SK-N-SH (cell line): Measurements from ENCODE around the gene LUC7L3. TPM values are rescaled to one million over a fixed set of nuclear protein-coding genes. Genes with fewer than 3 reads are reported as not detected.

ENCODE experiments used
- CTCF ChIA-PET: fragments of 300-600, 350-600 bp; formaldehyde crosslinking; extraction: SDS; loops from one replicate; lab custom pipeline; 2021; lab: Yijun Ruan, JAX
- POLR2A ChIA-PET: fragments of 350-600 bp; sonication (Branson Sonifier 250); formaldehyde crosslinking; extraction: SDS; loops from one replicate; lab custom pipeline; 2020; ENCODE audit warnings: antibody characterized with exemption, inconsistent platforms; lab: Yijun Ruan, JAX
- DNase-seq: peaks from one replicate; pipeline ENCODE4 v3.0.0; 2012
- H2AFZ ChIP-seq: fragments of 200-600 bp; sonication (generic); 2 replicates; pipeline ENCODE4 v1.8.1; 2016; ENCODE audit warnings: antibody characterized with exemption, mild to moderate bottlenecking, low read depth
- H3F3A ChIP-seq: fragments of 200-600 bp; sonication (generic); replicated peaks from 2 replicates; pipeline ENCODE3; 2016; ENCODE audit warnings: antibody characterized with exemption, mild to moderate bottlenecking; ENCODE audit not compliant: insufficient read depth
- H3K27ac ChIP-seq, 2 experiments: fragments of 200-500 bp in 1 of 2; fragments of 200-600 bp in 1 of 2; sonication (Bioruptor generic) in 1 of 2; sonication (generic), shearing (Covaris generic) in 1 of 2; 2 replicates each; pipeline versions ENCODE4 v1.5.1 to v1.6.1; 2014 to 2016; ENCODE audit warnings: low read depth in 2 of 2, inconsistent platforms in 1 of 2, low read length in 1 of 2, mild to moderate bottlenecking in 1 of 2, mixed read lengths in 1 of 2
- H3K27me3 ChIP-seq: fragments of 200-600 bp; sonication (generic), shearing (Covaris generic); 2 replicates; pipeline ENCODE4 v1.6.1; 2016; ENCODE audit warnings: mixed run types; ENCODE audit not compliant: insufficient read depth
- H3K36me3 ChIP-seq, 2 experiments: fragments of 200-500 bp in 1 of 2; fragments of 200-600 bp in 1 of 2; sonication (Bioruptor generic) in 1 of 2; sonication (generic) in 1 of 2; replicated peaks in 1 of 2; 2 replicates each; pipeline versions ENCODE3 to v1.5.1; 2014 to 2016; ENCODE audit warnings: low read length in 1 of 2, mild to moderate bottlenecking in 1 of 2; ENCODE audit not compliant: insufficient read depth in 2 of 2, control insufficient read depth in 1 of 2
- H3K4me1 ChIP-seq, 2 experiments: fragments of 200-500 bp in 1 of 2; fragments of 200-600 bp in 1 of 2; sonication (Bioruptor generic) in 1 of 2; sonication (generic), shearing (Covaris generic) in 1 of 2; 2 replicates each; pipeline versions ENCODE4 v1.5.1 to v1.6.1; 2014 to 2016; ENCODE audit warnings: low read depth in 1 of 2, low read length in 1 of 2, mixed run types in 1 of 2; ENCODE audit not compliant: insufficient read depth in 2 of 2, control insufficient read depth in 1 of 2
- H3K4me2 ChIP-seq: fragments of 200-600 bp; sonication (generic), shearing (Covaris generic); 2 replicates; pipeline ENCODE4 v1.6.1; 2017; ENCODE audit warnings: mixed run types
- H3K4me3 ChIP-seq, 2 experiments: fragments of 200-500 bp in 1 of 2; fragments of 200-600 bp in 1 of 2; sonication (Bioruptor generic) in 1 of 2; sonication (generic), shearing (Covaris generic) in 1 of 2; 2 replicates each; pipeline versions ENCODE4 v1.5.1 to v1.8.1; 2014 to 2016; ENCODE audit warnings: low read depth in 2 of 2, inconsistent platforms in 1 of 2, low read length in 1 of 2, mild to moderate bottlenecking in 1 of 2, mixed read lengths in 1 of 2, moderate library complexity in 1 of 2
- H3K79me2 ChIP-seq: fragments of 200-600 bp; sonication (generic); 2 replicates; pipeline ENCODE4 v1.8.1; 2017; ENCODE audit warnings: mild to moderate bottlenecking; ENCODE audit not compliant: insufficient read depth
- H3K9ac ChIP-seq: fragments of 200-600 bp; sonication (generic); 2 replicates; pipeline ENCODE4 v1.6.1; 2017; ENCODE audit warnings: mixed run types
- H3K9me2 ChIP-seq: fragments of 200-600 bp; sonication (generic); 2 replicates; pipeline ENCODE4 v1.6.1; 2017; ENCODE audit warnings: mixed run types
- H3K9me3 ChIP-seq: fragments of 200-600 bp; sonication (generic); 2 replicates; pipeline ENCODE4 v1.6.1; 2017; ENCODE audit warnings: mixed run types, mild to moderate bottlenecking, moderate library complexity
- H4K20me1 ChIP-seq: fragments of 200-600 bp; sonication (generic); 2 replicates; pipeline ENCODE4 v1.6.1; 2017; ENCODE audit warnings: mild to moderate bottlenecking, mixed run types; ENCODE audit not compliant: insufficient read depth
- CHD2 ChIP-seq: fragments of 150-350 bp; IDR thresholded peaks from 2 replicates; pipeline ENCODE4 v1.6.1; 2018; ENCODE audit warnings: low read length; ENCODE audit not compliant: partially characterized antibody
- EZH2phosphoT487 ChIP-seq: fragments of 200-600 bp; sonication (generic); IDR thresholded peaks from 2 replicates; pipeline ENCODE4 v1.6.1; 2017; ENCODE audit warnings: low read depth, mixed run types, mild to moderate bottlenecking, antibody characterized with exemption, moderate library complexity, borderline replicate concordance
- FOSL2 ChIP-seq: IDR thresholded peaks from 2 replicates; pipeline ENCODE4 v1.4.0; 2012; ENCODE audit warnings: low read depth, mild to moderate bottlenecking, moderate library complexity, borderline replicate concordance
- FOXJ3 ChIP-seq: sonication (generic); formaldehyde crosslinking; IDR thresholded peaks from 2 replicates; pipeline ENCODE4 v1.5.1; 2020; ENCODE audit warnings: mild to moderate bottlenecking, missing genetic modification reagents
- FOXM1 ChIP-seq: IDR thresholded peaks from 2 replicates; pipeline ENCODE4 v1.4.0; 2012; ENCODE audit warnings: low read depth, mild to moderate bottlenecking
- GATA2 ChIP-seq: sonication (generic); formaldehyde crosslinking; IDR thresholded peaks from 2 replicates; pipeline ENCODE4 v1.5.0; 2020; ENCODE audit warnings: mild to moderate bottlenecking, missing genetic modification reagents
- IRF3 ChIP-seq: fragments of 150-350 bp; IDR thresholded peaks from 2 replicates; pipeline ENCODE4 v1.6.1; 2016; ENCODE audit warnings: mild to moderate bottlenecking, low read depth, low read length
- JUND ChIP-seq: IDR thresholded peaks from 2 replicates; pipeline ENCODE4 v1.4.0; 2012
- MEF2A ChIP-seq: IDR thresholded peaks from 2 replicates; pipeline ENCODE4 v1.4.0; 2012; ENCODE audit warnings: low read depth, borderline replicate concordance
- MXI1 ChIP-seq: IDR thresholded peaks from 2 replicates; pipeline ENCODE4 v1.6.1; 2012; ENCODE audit warnings: mild to moderate bottlenecking, low read depth, low read length, improper control_type of control experiment
- RAD21 ChIP-seq: IDR thresholded peaks from 2 replicates; pipeline ENCODE4 v1.6.1; 2012; ENCODE audit warnings: mild to moderate bottlenecking, low read length
- RFX5 ChIP-seq: IDR thresholded peaks from 2 replicates; pipeline ENCODE4 v1.6.1; 2012; ENCODE audit warnings: mild to moderate bottlenecking, improper control_type of control experiment, low read length
- SMC3 ChIP-seq: IDR thresholded peaks from 2 replicates; pipeline ENCODE4 v1.6.1; 2012; ENCODE audit warnings: low read depth, low read length, improper control_type of control experiment
- TCF12 ChIP-seq: IDR thresholded peaks from 2 replicates; pipeline ENCODE4 v1.4.0; 2012
- TEAD4 ChIP-seq: IDR thresholded peaks from 2 replicates; pipeline ENCODE4 v1.4.0; 2012; ENCODE audit warnings: mild to moderate bottlenecking, borderline replicate concordance; ENCODE audit not compliant: insufficient read depth
- USF2 ChIP-seq: fragments of 150-350 bp; IDR thresholded peaks from 2 replicates; pipeline ENCODE4 v1.6.1; 2017; ENCODE audit warnings: antibody characterized with exemption, low read length, low read depth, borderline replicate concordance
- YY1 ChIP-seq: IDR thresholded peaks from 2 replicates; pipeline ENCODE4 v1.4.0; 2012; ENCODE audit warnings: low read depth, mild to moderate bottlenecking
- ZBTB33 ChIP-seq: IDR thresholded peaks from 2 replicates; pipeline ENCODE4 v1.4.0; 2012; ENCODE audit warnings: low read depth, borderline replicate concordance
- WGBS: methylation state at CpG from one replicate; pipeline ENCODE4 v1.1.6; 2017; ENCODE audit warnings: low lambda C conversion rate; 5-methylcytosine and 5-hydroxymethylcytosine counted together
- polyA plus RNA-seq, 3 experiments: library from polyadenylated mRNA; depleted of rRNA; stranded (reverse); fragments of >200 nt; gene quantifications; 2 replicates each; pipeline ENCODE4 v1.2.3, GENCODE V29; 2012

Gene LUC7L3
- polyA plus RNA-seq, 1 of the 3 experiments (the other 2 are of a cell fraction) = 154 TPM

- no peak overlapping the region for H2AFZ ChIP-seq
- H3F3A ChIP-seq = no peaks in the 10 kb centered on the region
- 95% methylated on average over 3 of the region's 3 CpGs for WGBS
- no peaks in the 10 kb centered on the region for H3K4me1 ChIP-seq
- no peaks in the 10 kb centered on the region for H3K9me2 ChIP-seq
- no peaks in the 10 kb centered on the region for H3K9me3 ChIP-seq
- no peak overlapping the region for H3K9ac ChIP-seq
- TF ChIP-seq JUND (no peak), TEAD4 (no peak), IRF3 (no peak), MEF2A (no peak), USF2 (no peak), FOSL2 (no peak), FOXM1 (no peak), SMC3 (no peak), EZH2phosphoT487 (no peak), RAD21 (no peak), YY1 (no peak), CHD2 (no peak), TCF12 (no peak), MXI1 (no peak), ZBTB33 (no peak), GATA2 (no peak), RFX5 (no peak), FOXJ3 (CRISPR knock-in tag) (no peak)
- ChIA-PET CTCF (interaction anchor here (0.7 to 1.6 kb wide), 5 partner anchors 23 to 229 kb away, joined by 3 to 8 read pairs (median 3); partner anchors contain the start of gene SPATA20), POLR2A (no interaction called here)
- H3K27me3 ChIP-seq = no peaks in the 10 kb centered on the region
- no peak for DNase-seq
- H4K20me1 ChIP-seq = no peaks in the 10 kb centered on the region
- H3K36me3 ChIP-seq = no peaks in the 10 kb centered on the region
- H3K4me2 ChIP-seq = no peak overlapping the region
- H3K27ac ChIP-seq = no peak overlapping the region
- no peak overlapping the region for H3K4me3 ChIP-seq
- H3K79me2 ChIP-seq = no peaks in the 10 kb centered on the region
Measured at GRCh38 chr17:50775926-50776325, 56.5 kb downstream of the LUC7L3 start.
